Stimulated activated naive CD4-positive, alpha-beta T cell treated with Interleukin-2 at 50 U/mL for 16 hours (primary cell): ENCODE data around the gene ABCG4.
"Not testable (repeated sequence)": the region's sequence is repeated elsewhere in the genome, so short reads cannot be mapped to it uniquely, and the experiment has no call there.

Source experiments
- DNase-seq: peaks from one replicate; lab custom pipeline; 2025; lab: John Stamatoyannopoulos, UW

Gene ABCG4

DNA sequence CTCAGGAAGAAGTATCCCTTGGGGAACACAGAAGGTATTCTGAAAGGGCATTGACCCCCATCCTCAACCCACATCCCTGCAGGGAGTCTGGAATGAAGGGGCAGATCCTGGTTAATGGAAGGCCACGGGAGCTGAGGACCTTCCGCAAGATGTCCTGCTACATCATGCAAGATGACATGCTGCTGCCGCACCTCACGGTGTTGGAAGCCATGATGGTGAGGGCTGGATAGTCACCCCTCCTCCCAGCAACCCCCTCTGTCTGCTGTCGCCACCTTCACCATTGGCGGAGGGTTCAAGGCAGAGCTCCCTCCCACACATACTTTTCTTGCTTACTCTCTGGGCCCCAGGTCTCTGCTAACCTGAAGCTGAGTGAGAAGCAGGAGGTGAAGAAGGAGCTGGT is 5.3 kb downstream of the ABCG4 start:
- no peak for DNase-seq

DNA sequence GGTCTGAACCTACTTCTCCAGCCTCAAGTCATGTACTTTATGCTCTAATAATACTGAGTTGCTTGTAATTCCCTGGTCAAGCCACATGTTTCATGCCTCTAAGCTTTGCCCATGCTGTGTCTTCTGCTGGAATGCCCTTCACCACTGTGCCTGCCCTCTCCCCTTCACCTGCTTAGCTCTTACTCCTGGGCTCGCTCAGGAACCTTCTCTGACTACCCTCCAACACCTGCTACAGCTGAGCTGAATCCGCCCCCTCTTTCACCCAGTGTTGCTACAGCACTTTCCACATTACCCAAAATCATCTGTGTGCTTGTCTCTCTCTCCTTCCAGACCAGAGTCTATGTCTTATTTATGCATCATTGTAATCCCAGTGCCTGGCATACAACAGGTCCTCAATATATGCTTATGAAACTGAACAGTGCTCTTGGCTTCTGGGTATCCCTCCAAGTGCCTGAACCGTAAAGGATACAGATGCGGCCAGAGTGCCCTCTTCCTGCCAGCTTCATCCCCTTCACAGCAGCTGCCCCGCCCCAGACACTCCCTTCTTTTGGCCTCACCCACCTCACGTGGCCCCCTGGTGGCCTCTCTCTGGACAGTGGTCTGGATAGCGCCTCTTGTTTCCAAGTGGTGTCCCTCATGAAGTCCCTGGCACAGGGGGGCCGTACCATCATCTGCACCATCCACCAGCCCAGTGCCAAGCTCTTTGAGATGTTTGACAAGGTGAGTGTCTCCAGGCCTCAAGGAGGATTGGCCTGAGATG is 7.1 kb downstream of the ABCG4 start:
- no peak for DNase-seq

DNA sequence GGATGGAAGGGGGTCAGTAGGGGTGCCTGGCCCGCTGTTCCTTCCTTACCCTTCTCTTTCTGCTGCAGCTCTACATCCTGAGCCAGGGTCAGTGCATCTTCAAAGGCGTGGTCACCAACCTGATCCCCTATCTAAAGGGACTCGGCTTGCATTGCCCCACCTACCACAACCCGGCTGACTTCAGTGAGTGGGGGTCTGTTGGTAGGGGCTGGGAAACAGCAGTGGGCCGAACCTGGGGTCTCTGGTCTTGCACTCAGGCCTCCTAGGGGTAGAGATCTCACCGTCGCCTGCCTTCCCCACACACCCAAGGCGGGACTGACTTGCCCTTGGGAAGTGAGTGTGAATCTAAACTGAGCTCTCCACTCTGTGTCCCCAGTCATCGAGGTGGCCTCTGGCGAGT is 7.6 kb downstream of the ABCG4 start:
- DNase-seq = no peak

DNA sequence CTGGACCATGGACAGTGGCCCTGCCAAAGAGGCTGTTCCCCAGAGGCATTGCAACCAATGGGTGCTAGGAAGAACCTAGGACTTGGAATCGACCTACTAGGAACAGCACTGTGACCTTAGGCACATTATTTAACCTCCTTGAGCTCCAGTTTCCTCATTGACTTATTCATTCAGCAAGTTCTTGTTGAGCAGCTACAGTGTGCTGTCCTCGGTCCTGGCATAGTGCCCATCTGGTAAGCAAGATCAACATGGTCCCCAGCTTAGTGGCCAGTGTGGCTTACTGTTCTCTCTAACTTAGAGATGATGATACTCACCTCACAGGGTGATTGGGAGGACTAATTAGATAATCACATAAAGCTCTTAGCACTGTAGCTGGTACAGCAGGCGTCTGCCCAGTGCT is 8.2 kb downstream of the ABCG4 start:
- DNase-seq = no peak

DNA sequence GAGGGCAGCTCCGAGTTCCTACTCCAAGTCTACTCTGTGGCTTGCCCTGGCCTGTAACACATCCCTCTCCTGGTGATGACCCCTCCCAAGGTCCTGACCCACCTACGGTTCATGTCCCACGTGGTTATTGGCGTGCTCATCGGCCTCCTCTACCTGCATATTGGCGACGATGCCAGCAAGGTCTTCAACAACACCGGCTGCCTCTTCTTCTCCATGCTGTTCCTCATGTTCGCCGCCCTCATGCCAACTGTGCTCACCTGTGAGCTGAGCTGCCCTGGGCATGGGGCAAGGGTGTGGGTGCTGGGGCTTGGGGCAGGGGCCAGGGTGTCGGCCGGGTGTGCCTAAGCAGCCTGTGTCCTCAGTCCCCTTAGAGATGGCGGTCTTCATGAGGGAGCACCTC is 9.6 kb downstream of the ABCG4 start:
- DNase-seq = no peak

DNA sequence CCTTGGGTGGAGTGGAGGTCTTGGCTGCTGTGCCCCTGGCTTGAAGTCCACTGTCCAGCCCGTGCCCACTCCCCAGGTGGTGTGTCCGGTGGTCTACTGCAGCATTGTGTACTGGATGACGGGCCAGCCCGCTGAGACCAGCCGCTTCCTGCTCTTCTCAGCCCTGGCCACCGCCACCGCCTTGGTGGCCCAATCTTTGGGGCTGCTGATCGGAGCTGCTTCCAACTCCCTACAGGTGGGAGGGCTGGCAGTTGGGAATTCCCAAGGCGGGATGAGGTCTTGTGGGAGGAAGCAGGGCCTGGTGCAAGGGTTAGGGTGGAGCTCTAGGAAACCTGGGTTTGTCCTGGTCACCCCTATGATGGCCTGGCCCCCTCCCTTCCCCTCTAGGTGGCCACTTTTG is 11.3 kb downstream of the ABCG4 start:
- no peak for DNase-seq

DNA sequence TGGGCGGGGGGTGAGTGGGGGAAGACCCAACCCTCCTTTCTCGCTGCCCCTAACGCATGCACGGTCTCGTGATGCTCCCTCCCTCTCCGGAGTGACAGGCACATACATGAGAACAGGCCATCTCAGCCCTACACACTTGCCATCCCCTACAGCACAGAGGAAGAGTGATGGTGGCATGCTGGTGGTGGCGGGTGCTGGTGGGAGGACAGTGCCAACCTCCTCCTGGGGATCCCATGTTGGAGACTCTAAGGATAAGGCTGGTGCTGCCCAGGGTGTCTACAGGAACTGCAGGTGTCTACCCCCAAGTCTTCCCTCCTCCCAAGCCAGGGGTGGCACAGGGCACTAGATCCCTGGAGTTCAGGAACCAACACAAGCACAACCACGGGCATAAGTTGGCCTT is 13.0 kb downstream of the ABCG4 start:
- DNase-seq = no peak

DNA sequence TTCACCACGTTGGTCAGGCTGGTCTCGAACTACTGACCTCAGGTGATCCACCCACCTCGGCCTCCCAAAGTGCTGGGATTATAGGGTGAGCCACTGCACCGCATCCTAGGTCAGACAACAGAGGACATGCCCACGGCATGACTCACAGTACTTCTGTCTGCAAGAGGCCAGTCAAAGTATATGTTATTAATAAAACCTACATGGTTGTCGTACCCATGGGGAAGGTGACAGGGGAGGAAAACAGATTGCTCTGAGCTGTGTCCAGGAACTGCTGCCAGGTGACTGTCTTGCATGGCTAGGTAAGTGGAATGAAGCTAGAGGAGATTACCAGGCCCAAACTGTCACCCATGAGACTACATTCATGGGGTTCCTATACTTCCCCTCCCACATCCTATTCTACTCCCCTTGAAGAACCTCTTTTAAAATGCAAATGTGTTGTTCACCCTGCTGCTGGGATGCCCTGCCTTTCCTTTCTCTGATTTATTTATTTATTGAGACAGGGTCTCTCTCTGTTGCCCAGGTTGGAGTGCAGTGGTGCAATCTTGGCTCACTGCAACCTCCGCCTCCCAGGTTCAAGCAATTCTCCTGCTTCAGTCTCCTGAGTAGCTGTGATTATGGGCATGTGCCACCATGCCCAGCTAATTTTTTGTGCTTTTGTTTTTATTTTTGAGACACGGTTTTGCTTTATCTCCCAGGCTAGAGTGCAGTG is 17.7 kb downstream of the ABCG4 start:
- no peak for DNase-seq

DNA sequence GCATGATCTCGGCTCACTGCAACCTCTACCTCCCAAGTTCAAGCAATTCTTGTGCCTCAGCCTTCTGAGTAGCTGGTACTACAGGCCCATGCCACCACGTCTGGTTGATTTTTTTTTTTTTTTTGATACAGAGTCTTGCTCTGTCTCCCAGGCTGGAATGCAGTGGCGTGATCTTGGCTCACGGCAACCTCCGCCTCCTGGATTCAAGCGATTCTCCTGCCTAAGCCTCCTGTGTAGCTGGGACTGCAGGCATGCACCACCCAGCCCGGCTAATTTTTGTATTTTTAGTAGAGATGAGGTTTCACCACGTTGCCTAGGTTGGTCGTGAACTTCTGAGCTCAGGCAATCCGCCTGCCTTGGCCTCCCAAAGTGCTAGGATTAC is 18.2 kb downstream of the ABCG4 start:
- DNase-seq = not testable (repeated sequence)

DNA sequence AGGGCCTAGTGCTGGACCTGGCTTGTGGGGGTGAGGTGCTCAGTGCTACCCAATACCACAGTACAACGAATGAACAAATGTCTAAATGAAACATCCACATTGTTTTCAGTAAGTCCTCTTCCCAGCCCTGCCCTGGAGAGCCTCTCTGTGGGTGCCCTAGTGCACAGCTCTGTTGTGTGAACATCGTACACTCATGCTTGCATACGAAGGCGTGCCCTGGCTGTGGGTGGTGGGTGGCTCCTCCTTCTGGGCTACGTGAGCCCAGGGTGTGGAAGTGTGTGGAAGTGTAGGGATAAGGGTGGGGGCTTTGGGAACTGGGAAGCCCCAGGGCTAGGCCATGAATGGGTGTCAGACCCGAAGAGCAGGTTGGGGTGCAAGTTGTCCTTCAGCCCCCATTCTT is 19.1 kb downstream of the ABCG4 start:
- no peak for DNase-seq

DNA sequence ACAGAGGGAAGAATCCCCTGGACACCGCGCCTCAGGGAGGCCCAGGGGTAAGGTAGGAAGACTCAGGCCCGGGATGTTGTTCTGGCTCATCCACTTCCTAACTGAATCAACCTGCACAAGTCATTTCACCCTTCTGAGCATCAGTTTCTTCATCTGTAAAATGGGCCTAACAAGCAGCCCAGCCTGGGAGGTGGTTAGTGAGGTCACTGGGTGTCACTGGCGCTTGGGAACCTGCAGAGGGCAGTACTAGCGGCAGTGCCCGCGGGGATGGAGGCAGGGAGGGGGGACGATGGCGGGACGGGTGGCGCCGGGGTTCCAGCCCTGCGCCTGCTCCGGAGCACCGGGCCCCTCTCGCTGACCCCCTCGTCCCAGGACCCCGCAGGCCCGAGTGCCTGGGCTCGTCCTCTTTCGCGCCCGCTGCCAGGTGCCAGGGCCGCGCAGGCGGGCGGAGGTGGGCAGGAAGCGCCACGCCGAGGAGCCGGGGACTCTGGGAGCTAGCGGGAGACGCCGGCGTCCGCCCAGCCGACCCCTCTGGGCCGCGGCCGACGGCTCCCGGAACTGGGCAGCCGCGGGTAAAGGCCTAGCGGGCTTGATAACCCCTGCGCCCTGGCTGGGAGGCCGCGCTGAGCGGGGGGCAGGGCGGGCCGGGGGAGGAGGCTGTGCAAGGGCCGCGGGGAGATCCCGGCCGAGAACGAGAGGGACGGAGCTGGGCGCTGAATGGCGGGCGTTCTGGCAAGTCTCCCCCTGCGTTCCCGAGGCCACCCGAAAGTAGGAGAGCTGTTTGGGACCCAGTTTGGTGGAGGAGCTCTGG is 19.8 kb downstream of the ABCG4 start, which contains the start of gene NLRX1:
Gene NLRX1 (plus strand): TSS at position 255 of the 811 bp plus-strand sequence. CDS start 2,679 bp downstream, outside the sequence.
- peak; percentile 81 for DNase-seq

DNA sequence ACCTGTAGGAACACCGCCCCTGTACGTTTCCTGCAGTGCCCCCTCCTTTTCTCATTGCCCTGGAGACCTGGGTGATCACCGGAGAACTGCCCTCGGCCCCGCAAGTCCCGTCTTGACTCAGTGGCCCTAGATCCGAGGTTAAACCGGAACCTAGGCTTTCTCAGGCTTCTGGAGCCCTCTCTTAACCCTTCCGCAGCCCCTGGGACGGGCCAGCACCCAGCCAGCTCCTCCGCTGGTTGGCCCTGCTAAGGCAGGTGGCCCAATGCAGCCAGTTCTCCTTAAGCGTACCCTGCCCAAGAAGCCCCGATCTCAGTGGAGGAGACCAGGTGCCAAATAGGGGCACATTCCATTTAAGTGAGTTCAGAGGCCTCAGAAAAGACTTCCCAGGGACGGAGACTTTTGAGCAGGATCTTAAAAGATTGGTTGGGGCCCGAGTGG is 20.4 kb downstream of the ABCG4 start:
- peak; percentile 31 for DNase-seq

DNA sequence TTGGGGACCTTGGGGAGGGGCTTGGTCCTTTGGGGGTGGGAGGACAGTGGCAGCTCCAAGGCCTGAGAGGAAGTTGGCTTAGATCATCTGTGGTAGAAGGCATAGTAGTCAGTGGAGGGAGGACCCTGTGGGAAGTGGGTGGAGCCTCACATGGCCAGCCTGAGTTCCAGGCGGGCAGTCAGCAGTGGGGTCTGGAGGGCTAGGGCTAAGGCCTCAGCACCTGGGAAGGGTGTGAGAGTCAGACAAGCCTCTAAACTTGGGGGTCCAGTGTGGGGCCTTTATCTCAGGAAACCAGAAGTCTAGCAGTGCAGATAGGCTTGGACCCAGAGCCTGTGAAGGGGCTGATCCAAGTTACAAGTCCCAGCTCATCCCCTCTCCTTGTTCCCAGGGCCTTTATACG is 23.7 kb downstream of the ABCG4 start:
- no peak for DNase-seq

DNA sequence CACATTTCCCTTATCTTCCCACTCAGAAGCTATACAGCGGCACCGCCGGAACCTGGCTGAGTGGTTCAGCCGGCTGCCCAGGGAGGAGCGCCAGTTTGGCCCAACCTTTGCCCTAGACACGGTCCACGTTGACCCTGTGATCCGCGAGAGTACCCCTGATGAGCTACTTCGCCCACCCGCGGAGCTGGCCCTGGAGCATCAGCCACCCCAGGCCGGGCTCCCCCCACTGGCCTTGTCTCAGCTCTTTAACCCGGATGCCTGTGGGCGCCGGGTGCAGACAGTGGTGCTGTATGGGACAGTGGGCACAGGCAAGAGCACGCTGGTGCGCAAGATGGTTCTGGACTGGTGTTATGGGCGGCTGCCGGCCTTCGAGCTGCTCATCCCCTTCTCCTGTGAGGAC is 24.6 kb downstream of the ABCG4 start:
- DNase-seq = no peak

DNA sequence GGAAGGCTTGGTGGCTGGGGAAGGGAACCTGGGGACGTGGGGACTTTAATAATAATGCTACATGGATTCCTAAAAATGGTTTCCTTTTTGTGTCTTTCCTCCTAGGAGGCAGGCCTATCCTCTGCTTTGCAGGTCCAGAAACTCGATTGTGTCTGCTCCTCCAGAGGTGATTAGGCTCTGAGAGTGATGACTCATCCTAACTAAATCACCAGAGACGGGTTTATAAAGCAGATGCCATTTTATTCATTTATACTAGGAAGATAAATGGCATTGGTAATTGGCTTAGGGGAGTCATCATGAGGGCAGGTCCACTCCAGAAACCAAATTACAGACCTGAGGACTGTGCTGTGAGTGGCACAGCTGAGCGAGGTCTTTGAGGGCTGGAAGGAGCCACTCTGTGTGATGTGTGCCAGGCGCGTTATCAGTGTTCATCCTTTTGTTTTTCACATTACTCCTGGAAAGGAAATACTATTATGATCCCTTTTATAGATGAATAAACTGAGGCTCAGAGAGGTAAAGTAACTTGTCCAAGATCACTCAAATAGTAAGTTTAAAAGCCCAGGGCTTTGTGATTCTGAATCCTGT is 26.7 kb downstream of the ABCG4 start:
- DNase-seq = no peak

DNA sequence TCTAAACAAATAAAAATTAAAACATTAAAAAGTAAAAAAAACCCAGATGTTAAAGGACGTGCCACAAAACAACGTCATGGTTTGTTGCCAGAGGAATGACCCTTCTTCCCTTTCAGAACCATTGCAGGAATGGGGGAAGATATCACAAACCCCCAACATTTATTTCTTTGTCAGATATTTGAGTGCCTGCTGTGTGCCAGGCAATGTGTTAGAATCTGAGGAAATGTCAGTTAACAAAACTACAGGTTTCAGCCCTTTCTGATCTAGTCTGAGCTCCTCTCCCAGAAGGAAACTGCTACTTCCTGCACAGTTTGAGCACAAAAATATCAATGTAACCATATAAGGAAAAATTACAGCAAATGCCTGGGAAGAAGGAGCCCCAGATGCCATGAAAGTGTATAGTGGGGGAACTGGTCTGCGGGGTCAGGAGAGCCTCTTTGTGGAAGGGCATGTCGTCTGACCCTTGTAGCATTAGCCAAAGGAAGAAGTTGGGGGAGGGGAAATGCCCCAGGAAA is 29.4 kb downstream of the ABCG4 start:
- DNase-seq = no peak

DNA sequence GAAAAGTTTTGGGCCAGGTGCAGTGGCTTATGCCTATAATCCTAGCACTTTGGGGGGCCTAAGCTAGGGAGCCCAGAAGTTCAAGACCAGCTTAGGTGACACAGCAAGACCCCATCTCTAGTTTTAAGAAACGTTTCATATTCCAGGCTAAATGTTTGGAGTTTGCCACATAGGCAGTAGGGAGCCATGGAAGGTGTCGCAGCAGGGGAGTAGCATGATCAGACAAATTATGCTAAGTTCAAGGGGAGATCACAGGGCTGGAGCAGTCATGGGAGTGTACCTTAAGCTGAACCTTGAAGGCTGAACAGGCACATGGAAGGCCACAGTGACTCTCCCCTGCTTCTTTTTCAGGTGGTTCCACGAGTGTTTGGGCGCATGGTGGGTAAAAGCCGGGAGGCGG is 30.5 kb downstream of the ABCG4 start:
- no peak for DNase-seq

DNA sequence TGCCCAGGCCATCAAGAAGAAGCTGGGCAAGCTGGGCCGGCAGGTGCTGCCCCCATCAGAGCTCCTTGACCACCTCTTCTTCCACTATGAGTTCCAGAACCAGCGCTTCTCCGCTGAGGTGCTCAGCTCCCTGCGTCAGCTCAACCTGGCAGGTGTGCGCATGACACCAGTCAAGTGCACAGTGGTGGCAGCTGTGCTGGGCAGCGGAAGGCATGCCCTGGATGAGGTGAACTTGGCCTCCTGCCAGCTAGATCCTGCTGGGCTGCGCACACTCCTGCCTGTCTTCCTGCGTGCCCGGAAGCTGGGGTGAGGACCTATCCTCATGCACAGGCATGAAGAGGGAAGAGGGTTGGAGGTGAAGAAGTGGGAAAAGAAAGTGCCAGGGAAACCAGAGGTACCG is 31.1 kb downstream of the ABCG4 start:
- no peak for DNase-seq

DNA sequence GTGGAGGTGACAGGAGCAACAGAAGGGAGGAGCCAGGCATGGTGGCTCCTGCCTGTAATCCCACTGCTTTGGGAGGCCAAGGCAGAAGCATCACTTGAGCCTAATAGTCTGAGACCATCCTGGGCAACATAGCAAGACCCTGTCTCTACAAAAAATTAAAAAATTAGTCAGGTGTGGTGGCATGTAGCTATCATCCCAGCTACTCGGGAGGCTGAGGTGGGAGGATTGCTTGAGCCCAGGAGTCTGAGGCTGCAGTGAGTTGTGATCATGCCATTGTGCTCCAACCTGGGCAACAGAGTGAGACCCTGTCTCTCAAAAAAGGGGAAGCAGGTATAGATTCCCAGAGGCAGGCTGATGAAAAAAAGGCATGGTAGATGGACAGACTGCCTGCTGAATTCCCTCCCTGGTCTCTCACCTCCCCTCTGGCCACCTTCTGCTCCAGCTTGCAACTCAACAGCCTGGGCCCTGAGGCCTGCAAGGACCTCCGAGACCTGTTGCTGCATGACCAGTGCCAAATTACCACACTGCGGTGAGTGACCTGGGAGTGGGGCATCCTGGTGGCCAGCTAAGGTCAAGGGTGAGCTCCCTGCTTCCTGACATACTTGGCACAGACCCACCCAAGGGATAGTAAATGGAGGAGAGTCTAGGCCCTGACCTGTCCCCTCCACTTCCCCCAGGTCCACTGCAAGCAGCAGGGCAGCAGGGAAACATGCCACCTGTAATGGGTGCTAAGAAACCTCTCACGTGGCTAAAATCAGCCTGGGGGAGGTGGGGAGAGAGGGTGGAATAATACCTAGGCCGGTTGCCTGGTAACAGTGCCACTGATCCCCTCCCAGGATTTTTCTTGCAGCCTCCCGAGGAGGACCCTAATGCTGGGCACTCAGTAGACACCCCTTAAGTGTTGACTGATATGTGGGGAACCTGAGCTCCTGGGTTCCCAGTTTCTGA is 32.2 kb downstream of the ABCG4 start:
- DNase-seq = no peak

DNA sequence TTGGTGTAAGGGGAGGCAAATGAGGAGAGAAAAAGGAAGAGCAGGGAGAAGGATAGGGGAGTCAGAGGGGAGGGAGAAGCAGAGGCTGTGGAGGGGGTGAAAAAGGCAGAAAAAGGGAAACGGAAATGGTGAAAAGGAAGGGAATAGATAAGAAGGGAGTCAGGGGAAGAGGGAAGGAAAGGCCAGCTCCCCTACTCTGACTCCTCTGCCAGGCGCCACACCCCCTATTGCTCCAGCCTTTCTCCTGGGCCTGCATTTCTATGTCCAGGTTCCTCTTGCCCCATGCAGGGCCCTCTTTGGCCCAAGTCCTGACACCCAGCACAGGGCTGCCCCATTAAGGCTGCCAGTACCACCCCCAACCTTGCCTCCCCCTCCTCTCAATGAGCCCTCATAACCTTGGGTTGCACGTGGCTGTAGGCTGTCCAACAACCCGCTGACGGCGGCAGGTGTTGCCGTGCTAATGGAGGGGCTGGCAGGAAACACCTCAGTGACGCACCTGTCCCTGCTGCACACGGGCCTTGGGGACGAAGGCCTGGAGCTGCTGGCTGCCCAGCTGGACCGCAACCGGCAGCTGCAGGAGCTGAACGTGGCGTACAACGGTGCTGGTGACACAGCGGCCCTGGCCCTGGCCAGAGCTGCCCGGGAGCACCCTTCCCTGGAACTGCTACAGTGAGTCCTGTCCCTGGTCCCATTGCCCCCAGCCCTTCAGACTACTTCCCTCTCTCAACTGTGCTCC is 33.0 kb downstream of the ABCG4 start:
- no peak for DNase-seq
